Subcutaneous abdominal adipose tissue (tissue), 5 donors: ENCODE results near the gene HS1BP3.

Experiments used
- H3K27ac ChIP-seq: one replicate; pipeline ENCODE4 v1.7.0; 2013; ENCODE audit warnings: low read depth, mild to moderate bottlenecking, inconsistent platforms, low read length, moderate library complexity
- H3K27me3 ChIP-seq, 5 donors: one replicate each; pipeline ENCODE4 v1.7.0; 2013; ENCODE audit warnings: low read length in 5 of 5, inconsistent platforms in 1 of 5; ENCODE audit not compliant: control insufficient read depth in 5 of 5, insufficient read depth in 4 of 5
- H3K36me3 ChIP-seq, 5 donors: one replicate each; pipeline ENCODE4 v1.7.0; 2013; ENCODE audit warnings: low read length in 5 of 5; ENCODE audit not compliant: control insufficient read depth in 5 of 5, insufficient read depth in 5 of 5
- H3K4me1 ChIP-seq, 5 donors: one replicate each; pipeline ENCODE4 v1.7.0; 2013; ENCODE audit warnings: low read length in 5 of 5, mild to moderate bottlenecking in 3 of 5, moderate library complexity in 1 of 5; ENCODE audit not compliant: control insufficient read depth in 5 of 5, insufficient read depth in 5 of 5
- H3K4me3 ChIP-seq, 5 donors: one replicate each; pipeline ENCODE4 v1.7.0; 2013; ENCODE audit warnings: low read length in 5 of 5, low read depth in 1 of 5
- H3K9ac ChIP-seq, 5 donors: one replicate each; pipeline ENCODE4 v1.7.0; 2013; ENCODE audit warnings: low read length in 5 of 5, mild to moderate bottlenecking in 4 of 5, moderate library complexity in 3 of 5
- H3K9me3 ChIP-seq, 5 donors: one replicate each; pipeline ENCODE4 v1.7.0; 2013; ENCODE audit warnings: low read length in 5 of 5; ENCODE audit not compliant: control insufficient read depth in 5 of 5
- donor health status: healthy.
- donor health status: healthy.
- donor health status: healthy.
- donor health status: healthy.
- donor health status: healthy.

Gene HS1BP3

DNA sequence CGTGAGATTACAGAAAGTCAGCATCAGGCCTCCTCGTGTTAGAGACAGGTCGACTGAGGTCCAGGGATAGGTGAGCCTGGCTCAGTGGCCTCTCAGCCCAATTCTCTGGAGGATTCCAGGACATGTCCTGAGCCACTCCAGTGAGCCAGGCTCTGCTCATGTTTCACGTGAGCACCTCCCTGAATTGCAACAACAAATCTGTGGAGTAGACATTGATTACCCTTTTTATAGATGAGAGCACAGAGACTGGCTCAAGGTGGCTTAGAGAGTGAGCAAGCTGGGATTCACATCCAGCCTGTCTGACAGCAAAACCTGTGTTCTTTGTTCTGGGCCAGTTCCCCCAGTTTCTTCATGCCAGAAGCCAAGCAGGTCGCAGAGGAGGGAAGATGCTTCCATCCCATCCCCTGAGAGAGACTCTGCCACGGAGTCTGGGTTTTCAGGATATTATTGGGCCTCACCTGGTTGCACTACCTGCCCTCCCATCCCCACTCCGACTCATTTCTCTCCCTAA, 46.4 kb downstream of the HS1BP3 start:
- H3K4me3 ChIP-seq = no peak overlapping the region
- peaks cover 12 to 45% (median 37%) of the 10 kb centered on the region in 5 donors for H3K4me1 ChIP-seq
- H3K27me3 ChIP-seq = no peaks in the 10 kb centered on the region
- H3K9ac ChIP-seq = no peak overlapping the region
- no peak overlapping the region for H3K27ac ChIP-seq
- H3K36me3 ChIP-seq = no peaks in the 10 kb centered on the region
- no peaks in the 10 kb centered on the region for H3K9me3 ChIP-seq

DNA sequence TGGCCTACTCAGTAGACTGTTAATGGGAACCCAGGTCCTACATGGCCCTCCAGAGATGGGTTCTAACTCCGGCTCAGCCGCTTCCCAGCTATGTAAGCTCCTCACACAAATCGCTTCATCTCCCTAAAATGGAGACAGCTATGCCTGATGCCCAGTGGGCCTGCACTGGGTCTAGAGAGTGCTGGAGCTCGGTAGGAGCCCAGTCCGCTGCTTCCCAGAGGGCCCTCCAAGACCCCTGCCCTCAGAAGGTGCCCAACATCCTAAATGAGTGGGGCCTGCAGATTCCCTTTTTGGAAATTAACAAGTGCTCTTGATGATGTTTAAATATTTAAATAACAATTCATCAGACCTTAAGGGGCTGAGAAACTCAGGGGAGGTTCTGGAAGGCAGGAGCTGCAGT, 47.1 kb downstream of the HS1BP3 start:
- Histone ChIP-seq H3K4me3 (no peak overlapping the region), H3K9ac (no peak overlapping the region), H3K27me3 (no peaks in the 10 kb centered on the region), H3K9me3 (no peaks in the 10 kb centered on the region), H3K36me3 (no peaks in the 10 kb centered on the region), H3K4me1 (peaks cover 17 to 45% (median 37%) of the 10 kb centered on the region in 5 donors), H3K27ac (no peak overlapping the region)

DNA sequence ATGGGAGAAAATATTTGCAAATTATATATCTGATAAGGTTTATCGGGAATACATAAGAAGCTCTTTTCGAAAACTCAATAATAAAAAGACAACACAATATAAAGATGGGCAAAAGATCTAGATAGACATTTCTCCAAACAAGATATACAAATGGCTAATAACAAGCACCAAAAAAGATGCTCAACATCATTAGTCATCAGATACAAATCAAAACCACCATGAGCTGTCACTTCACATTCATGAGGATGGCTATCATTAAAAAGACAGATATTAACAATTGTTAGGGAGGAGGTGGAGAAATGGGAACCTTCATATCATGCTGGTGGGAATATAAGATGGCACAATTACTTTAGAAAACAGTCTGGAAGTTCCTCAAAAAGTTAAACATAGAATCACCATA, 48.1 kb downstream of the HS1BP3 start:
- H3K9ac ChIP-seq = no peak overlapping the region
- no peaks in the 10 kb centered on the region for H3K27me3 ChIP-seq
- no peaks in the 10 kb centered on the region for H3K9me3 ChIP-seq
- H3K4me1 ChIP-seq = peaks cover 18 to 49% (median 41%) of the 10 kb centered on the region in 5 donors
- no peaks in the 10 kb centered on the region for H3K36me3 ChIP-seq
- no peak overlapping the region for H3K27ac ChIP-seq
- H3K4me3 ChIP-seq = no peak overlapping the region

DNA sequence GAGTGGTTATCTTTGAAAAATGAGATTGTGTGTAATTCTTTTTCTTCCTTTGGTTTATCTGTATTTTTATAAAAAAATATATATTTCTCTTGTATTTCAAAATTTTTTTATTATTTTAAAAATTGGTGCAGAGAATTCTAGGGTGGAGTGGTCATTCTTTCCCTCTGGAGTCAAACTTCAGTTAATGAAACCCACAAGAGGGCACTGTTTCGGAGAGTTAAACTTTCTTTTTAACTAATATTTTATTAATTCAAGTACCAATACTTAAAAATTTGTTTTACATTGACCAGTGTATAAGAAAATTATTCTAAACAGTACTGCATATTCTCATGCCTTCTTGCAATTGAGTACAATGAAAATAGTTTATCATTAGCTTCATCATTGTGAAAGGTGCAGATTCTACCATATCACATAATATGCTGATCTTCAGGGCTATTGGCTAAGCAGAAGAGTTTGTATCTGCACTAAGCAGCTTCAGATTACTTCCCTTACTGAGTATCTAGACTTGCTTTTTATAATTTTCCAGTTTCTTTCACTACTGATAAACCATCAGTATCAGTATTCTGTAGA, 50.1 kb downstream of the HS1BP3 start:
- H3K4me3 ChIP-seq = no peak overlapping the region
- H3K27ac ChIP-seq = no peak overlapping the region

DNA sequence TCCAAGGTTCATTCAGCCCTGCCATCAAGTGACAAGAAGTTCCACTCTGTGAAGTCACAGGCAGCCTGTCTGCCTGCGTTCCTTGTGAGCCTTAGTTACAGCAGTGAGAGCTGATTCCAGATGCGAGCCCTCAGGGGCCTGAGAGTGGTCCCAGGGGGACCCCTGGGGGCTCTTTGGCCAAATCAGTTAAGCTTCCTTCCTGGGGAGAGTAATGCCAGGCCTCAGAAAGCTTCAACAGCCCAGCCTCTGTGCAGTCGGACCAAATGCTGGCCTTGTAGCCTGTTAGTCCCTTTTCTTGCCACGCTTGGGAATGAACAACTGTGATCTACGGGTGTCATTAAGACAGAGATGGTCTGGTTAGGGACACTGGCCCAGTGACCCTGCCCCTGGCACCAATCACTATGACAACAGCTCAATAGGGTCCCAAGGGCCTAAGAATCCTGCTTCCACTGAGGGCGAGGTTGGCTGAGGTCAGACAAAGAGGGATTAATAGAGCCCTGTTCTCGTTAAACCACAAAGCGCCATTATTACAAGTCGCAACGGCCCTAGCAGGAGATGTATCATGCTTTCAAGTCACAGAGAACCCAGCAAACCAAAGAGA, 50.9 kb downstream of the HS1BP3 start:
- Histone ChIP-seq H3K4me1 (peaks cover 31 to 69% (median 64%) of the 10 kb centered on the region in 5 donors), H3K9me3 (no peaks in the 10 kb centered on the region), H3K27me3 (no peaks in the 10 kb centered on the region), H3K36me3 (no peaks in the 10 kb centered on the region), H3K9ac (peak overlapping the region in 4 of 5 donors; percentile 2 to 62 (median 49)), H3K27ac (peak overlapping the region; percentile 78), H3K4me3 (no peak overlapping the region)

More for the DNA sequence above, 50.1 kb downstream of the HS1BP3 start:
- Histone ChIP-seq H3K4me1 (peaks cover 30 to 69% (median 61%) of the 10 kb centered on the region in 5 donors), H3K27me3 (no peaks in the 10 kb centered on the region), H3K9ac (no peak overlapping the region), H3K36me3 (no peaks in the 10 kb centered on the region), H3K9me3 (no peaks in the 10 kb centered on the region)

DNA sequence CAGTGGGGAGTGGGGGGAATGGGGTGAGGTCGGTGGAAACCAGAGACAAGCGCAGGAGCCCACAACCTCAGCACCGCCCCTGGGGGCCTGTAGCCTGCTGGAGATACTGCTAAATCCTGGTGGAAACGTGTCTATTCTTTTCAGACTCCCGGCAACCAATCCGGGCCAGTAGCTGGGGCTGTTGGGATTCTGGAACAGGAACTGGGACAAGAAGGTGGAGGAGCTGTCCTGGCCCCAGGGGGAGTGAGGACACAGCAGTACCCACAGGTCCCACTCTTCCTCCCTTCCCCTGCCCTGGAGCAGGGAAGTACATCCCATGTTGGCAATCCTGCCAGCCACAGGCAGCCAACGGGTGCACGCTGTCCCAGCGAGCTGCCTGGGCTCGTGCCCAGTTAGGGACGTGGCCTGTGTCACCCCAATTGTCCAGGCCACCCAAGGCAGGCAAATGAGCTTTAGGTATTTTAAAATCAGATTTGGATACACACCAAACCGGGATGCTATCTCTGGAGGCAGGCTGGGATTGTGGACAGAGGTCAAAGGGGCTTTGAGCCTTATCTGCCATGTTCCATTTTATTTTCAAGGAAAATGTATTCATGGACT, 51.8 kb downstream of the HS1BP3 start:
- no peak overlapping the region for H3K4me3 ChIP-seq
- no peaks in the 10 kb centered on the region for H3K36me3 ChIP-seq
- no peaks in the 10 kb centered on the region for H3K27me3 ChIP-seq
- H3K4me1 ChIP-seq = peaks cover 27 to 69% (median 64%) of the 10 kb centered on the region in 5 donors
- H3K27ac ChIP-seq = peak overlapping the region; percentile 78
- H3K9ac ChIP-seq = peak overlapping the region in 2 of 5 donors; percentile 46 to 54
- H3K9me3 ChIP-seq = no peaks in the 10 kb centered on the region

DNA sequence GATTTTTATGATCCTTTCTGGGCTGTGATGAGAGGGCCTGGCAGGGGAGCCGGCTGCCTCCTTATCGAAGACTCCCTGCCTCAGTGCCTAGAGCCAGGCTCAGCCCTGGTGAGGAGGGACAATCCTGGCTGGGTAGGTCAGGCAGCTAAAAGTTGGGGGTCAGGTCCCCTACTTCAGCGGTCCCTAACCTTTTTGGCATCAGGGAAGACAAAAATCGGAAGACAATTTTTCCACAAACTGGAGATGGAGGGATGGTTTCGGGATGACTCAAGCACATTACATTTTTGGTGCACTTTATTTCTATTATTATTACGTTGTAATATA, 53.1 kb downstream of the HS1BP3 start:
- no peaks in the 10 kb centered on the region for H3K27me3 ChIP-seq
- H3K36me3 ChIP-seq = no peaks in the 10 kb centered on the region
- H3K27ac ChIP-seq = peak overlapping the region; percentile 87
- H3K4me1 ChIP-seq = peaks cover 32 to 80% (median 74%) of the 10 kb centered on the region in 5 donors
- no peaks in the 10 kb centered on the region for H3K9me3 ChIP-seq
- H3K9ac ChIP-seq = peak overlapping the region in 3 of 5 donors; percentile 19 to 65 (median 53)
- no peak overlapping the region for H3K4me3 ChIP-seq

DNA sequence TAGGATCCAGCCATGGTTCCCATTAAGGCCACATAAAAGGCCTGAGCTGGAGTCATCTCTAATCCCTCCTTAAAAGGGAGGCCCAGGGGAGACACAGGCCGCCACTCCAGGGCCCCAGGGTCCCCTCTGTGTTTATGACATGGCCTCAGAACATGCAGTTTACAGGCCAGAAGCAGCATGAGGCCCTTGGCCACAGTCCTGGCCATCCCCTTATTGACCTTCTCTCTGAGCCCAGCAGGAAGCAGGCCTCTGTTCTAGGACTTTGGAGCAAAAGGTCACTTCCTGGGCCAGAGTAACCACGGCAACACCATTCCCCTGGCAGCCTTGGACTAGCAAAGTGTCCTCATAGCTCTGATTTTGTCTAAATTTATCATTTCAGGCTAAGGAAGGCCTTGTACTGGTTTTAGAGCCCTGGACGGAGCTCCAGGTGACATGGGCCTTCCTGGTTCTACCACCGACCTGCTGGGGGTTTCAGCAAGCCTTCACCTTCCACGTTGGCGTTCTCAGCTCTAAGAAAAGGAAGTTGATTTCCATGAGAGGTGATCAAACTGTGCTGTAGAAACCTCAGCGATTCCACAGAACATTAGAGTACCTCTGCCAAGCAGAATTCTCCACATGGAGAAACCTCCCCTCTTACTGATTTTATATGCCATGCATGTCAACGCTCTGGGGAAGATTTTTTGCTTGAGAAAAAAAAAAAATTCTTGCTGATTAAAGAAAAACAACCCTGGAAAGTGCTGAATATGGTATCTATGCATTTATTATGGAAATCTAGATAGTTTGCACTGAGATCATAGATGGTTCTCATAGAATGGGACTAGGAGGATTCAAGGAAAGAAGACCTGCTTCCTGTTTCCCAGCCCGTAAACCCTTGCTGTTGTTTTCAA, 53.7 kb downstream of the HS1BP3 start:
- Histone ChIP-seq H3K4me3 (peak overlapping the region in 1 of 5 donors; percentile 15), H3K27ac (peak overlapping the region; percentile 87), H3K9me3 (no peaks in the 10 kb centered on the region), H3K36me3 (no peaks in the 10 kb centered on the region), H3K27me3 (no peaks in the 10 kb centered on the region), H3K4me1 (peaks cover 32 to 85% (median 79%) of the 10 kb centered on the region in 5 donors), H3K9ac (peak overlapping the region in 4 of 5 donors; percentile 19 to 65 (median 40))

DNA sequence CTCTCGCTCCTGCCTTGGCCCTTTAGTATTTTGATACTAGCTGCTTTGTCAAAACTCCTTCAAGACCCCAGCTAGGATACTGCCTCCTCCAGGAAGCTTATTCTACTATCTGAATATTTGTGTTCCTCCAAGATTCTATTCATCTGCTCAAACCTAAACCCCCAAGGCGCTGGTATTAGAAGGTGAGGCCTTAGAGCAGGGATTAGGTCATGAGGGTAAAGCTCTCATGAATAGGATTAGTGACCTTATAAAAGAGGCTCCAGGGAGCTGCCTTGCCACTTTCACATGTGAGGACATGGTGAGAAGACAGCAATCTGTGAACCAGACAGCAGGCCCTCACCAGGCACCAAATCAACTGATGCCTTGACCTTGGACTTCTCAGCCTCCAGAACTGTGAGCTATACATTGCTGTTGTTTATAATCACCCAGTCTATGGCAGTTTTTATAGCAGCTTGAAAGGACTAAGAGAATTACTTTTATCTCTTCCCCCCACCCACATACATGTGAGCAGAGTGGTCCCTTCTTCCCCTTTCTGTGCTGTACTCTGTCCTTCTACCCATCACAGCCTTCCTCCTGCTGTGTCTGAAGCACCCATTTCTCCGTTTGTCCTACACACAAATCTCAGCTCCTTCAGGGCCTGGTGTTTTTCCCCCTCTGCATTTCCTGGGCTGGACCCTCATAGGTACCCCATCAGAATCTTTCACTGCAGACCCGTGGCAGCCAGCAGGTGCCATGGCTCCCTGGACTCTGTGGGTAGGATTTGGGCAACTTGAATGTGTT, 54.5 kb downstream of the HS1BP3 start:
- Histone ChIP-seq H3K27ac (peak overlapping the region; percentile 87), H3K36me3 (no peaks in the 10 kb centered on the region), H3K4me1 (peaks cover 32 to 89% (median 82%) of the 10 kb centered on the region in 5 donors), H3K9me3 (no peaks in the 10 kb centered on the region), H3K27me3 (no peaks in the 10 kb centered on the region), H3K4me3 (no peak overlapping the region), H3K9ac (peak overlapping the region in 4 of 5 donors; percentile 6 to 46 (median 30))
